MM.1S (cell line): ENCODE measurements around the gene USP31.
A peak's percentile ranks its signal among the peaks of the same experiment; 100 is the strongest.

Experiments used
- DNase-seq: peaks from one replicate; pipeline ENCODE4 v3.0.0-alpha.2; 2015
- H2AFZ ChIP-seq: fragments of 300-600 bp; sonication (generic); 2 replicates; pipeline ENCODE4 v1.6.0; 2016; ENCODE audit warnings: antibody characterized with exemption, low read length
- H3F3A ChIP-seq: fragments of 300-600 bp; sonication (generic); 2 replicates; pipeline ENCODE4 v1.6.1; 2016; ENCODE audit warnings: mild to moderate bottlenecking, antibody characterized with exemption, low read length, moderate library complexity, mixed read lengths; ENCODE audit not compliant: insufficient read depth
- H3K27ac ChIP-seq: fragments of 300-600 bp; sonication (generic); 2 replicates; pipeline ENCODE4 v1.5.1; 2016; ENCODE audit warnings: mild to moderate bottlenecking, low read length
- H3K27me3 ChIP-seq: fragments of 300-600 bp; sonication (generic); replicated peaks from 2 replicates; pipeline ENCODE4 v1.6.0; 2016; ENCODE audit warnings: low read length; ENCODE audit not compliant: insufficient read depth
- H3K36me3 ChIP-seq: fragments of 300-600 bp; sonication (generic); replicated peaks from 2 replicates; pipeline ENCODE4 v1.6.1; 2016; ENCODE audit warnings: mild to moderate bottlenecking, low read length, mixed read lengths; ENCODE audit not compliant: insufficient read depth
- H3K4me1 ChIP-seq: fragments of 300-600 bp; sonication (generic); 2 replicates; pipeline ENCODE4 v1.6.1; 2016; ENCODE audit warnings: low read length, mixed read lengths
- H3K4me2 ChIP-seq: fragments of 300-600 bp; sonication (generic); 2 replicates; pipeline ENCODE4 v1.6.0; 2016; ENCODE audit warnings: low read depth, low read length
- H3K4me3 ChIP-seq: fragments of 300-600 bp; sonication (generic); 2 replicates; pipeline ENCODE4 v1.5.1; 2016; ENCODE audit warnings: low read length, mixed read lengths
- H3K79me2 ChIP-seq: fragments of 300-600 bp; sonication (generic); 2 replicates; pipeline ENCODE4 v1.6.1; 2016; ENCODE audit warnings: mixed run types, low read length, mixed read lengths
- H3K9ac ChIP-seq: fragments of 300-600 bp; sonication (generic); 2 replicates; pipeline ENCODE4 v1.6.1; 2016; ENCODE audit warnings: low read length, mixed read lengths
- H3K9me2 ChIP-seq: fragments of 300-600 bp; sonication (generic); replicated peaks from 2 replicates; pipeline ENCODE4 v1.6.1; 2016; ENCODE audit warnings: mild to moderate bottlenecking, low read length, mixed read lengths; ENCODE audit not compliant: insufficient read depth
- H3K9me3 ChIP-seq: fragments of 300-600 bp; sonication (generic); replicated peaks from 2 replicates; pipeline ENCODE4 v1.6.1; 2016; ENCODE audit warnings: mild to moderate bottlenecking, low read length, mixed read lengths; ENCODE audit not compliant: insufficient read depth
- H4K20me1 ChIP-seq: fragments of 300-600 bp; sonication (generic); 2 replicates; pipeline ENCODE4 v1.6.1; 2016; ENCODE audit warnings: mild to moderate bottlenecking, low read length, moderate library complexity, mixed read lengths; ENCODE audit not compliant: insufficient read depth
- CTCF ChIP-seq: fragments of 300-600 bp; sonication (generic); IDR thresholded peaks from 2 replicates; pipeline ENCODE4 v1.5.1; 2016; ENCODE audit warnings: antibody characterized with exemption, low read length, mixed read lengths
- EZH2 ChIP-seq: fragments of 300-600 bp; sonication (generic); optimal IDR thresholded peaks from 2 replicates; pipeline ENCODE3; 2017; ENCODE audit warnings: low read depth, mild to moderate bottlenecking, antibody characterized with exemption, low read length, mixed read lengths
- EZH2phosphoT487 ChIP-seq: fragments of 300-600 bp; sonication (generic); IDR thresholded peaks from 2 replicates; pipeline ENCODE4 v1.6.1; 2018; ENCODE audit warnings: antibody characterized with exemption, low read length

The USP31 gene

GRCh38 chr16:23156946-23157460, 7.8 kb upstream of the USP31 start:
- TF ChIP-seq CTCF (no peak), EZH2 (no peak), EZH2phosphoT487 (no peak)
- peak; percentile 13 for DNase-seq
- Histone ChIP-seq H3K27me3 (no peaks in the 10 kb centered on the region), H3K4me2 (no peak overlapping the region), H3K4me3 (no peak overlapping the region), H4K20me1 (no peaks in the 10 kb centered on the region), H3K4me1 (peaks cover 4% of the 10 kb centered on the region; the same call in 1 of the 2 replicates), H3K9me3 (no peaks in the 10 kb centered on the region), H3K36me3 (no peaks in the 10 kb centered on the region), H3K9me2 (no peaks in the 10 kb centered on the region), H3F3A (no peaks in the 10 kb centered on the region), H3K27ac (no peak overlapping the region), H2AFZ (no peak overlapping the region), H3K79me2 (no peaks in the 10 kb centered on the region), H3K9ac (no peak overlapping the region)

GRCh38 chr16:23156110-23156509, 6.9 kb upstream of the USP31 start:
- TF ChIP-seq EZH2phosphoT487: no peak
- no peak for TF ChIP-seq CTCF
- TF ChIP-seq EZH2: no peak
- Histone ChIP-seq H2AFZ (no peak overlapping the region), H3K4me1 (peaks cover 4% of the 10 kb centered on the region; the same call in 1 of the 2 replicates), H3K9me2 (no peaks in the 10 kb centered on the region), H3K79me2 (no peaks in the 10 kb centered on the region), H3F3A (no peaks in the 10 kb centered on the region), H3K9ac (no peak overlapping the region), H3K4me2 (no peak overlapping the region), H3K36me3 (no peaks in the 10 kb centered on the region), H3K9me3 (no peaks in the 10 kb centered on the region), H3K27ac (no peak overlapping the region), H3K27me3 (no peaks in the 10 kb centered on the region), H4K20me1 (no peaks in the 10 kb centered on the region), H3K4me3 (no peak overlapping the region)
- no peak for DNase-seq

- Histone ChIP-seq H3K9ac (no peak overlapping the region), H4K20me1 (no peaks in the 10 kb centered on the region), H3K79me2 (no peaks in the 10 kb centered on the region), H2AFZ (no peak overlapping the region), H3K4me2 (no peak overlapping the region), H3K4me3 (no peak overlapping the region), H3K27ac (no peak overlapping the region), H3K36me3 (no peaks in the 10 kb centered on the region), H3K4me1 (peaks cover 4% of the 10 kb centered on the region; the same call in 1 of the 2 replicates), H3K9me2 (no peaks in the 10 kb centered on the region), H3F3A (no peaks in the 10 kb centered on the region), H3K9me3 (no peaks in the 10 kb centered on the region), H3K27me3 (no peaks in the 10 kb centered on the region)
- TF ChIP-seq EZH2 (no peak), EZH2phosphoT487 (no peak), CTCF (no peak; the same call in 1 of the 2 replicates)
- DNase-seq: no peak
Measured at GRCh38 chr16:23155445-23156049, 6.3 kb upstream of the USP31 start.
